GM12874 (cell line): ENCODE measurements around the gene POLR3A.

Experiments
- TF ChIP-seq, protein P1 (sequence below): IDR thresholded peaks from 2 replicates; pipeline ENCODE4 v1.5.1; 2011; ENCODE audit warnings: low read depth, mild to moderate bottlenecking, control low read depth, low read length, moderate library complexity; ENCODE audit not compliant: insufficient read depth

POLR3A gene

GRCh38 chr10:78044179-78044578 is 14.9 kb upstream of the POLR3A start:
- TF ChIP-seq, protein P1, sequence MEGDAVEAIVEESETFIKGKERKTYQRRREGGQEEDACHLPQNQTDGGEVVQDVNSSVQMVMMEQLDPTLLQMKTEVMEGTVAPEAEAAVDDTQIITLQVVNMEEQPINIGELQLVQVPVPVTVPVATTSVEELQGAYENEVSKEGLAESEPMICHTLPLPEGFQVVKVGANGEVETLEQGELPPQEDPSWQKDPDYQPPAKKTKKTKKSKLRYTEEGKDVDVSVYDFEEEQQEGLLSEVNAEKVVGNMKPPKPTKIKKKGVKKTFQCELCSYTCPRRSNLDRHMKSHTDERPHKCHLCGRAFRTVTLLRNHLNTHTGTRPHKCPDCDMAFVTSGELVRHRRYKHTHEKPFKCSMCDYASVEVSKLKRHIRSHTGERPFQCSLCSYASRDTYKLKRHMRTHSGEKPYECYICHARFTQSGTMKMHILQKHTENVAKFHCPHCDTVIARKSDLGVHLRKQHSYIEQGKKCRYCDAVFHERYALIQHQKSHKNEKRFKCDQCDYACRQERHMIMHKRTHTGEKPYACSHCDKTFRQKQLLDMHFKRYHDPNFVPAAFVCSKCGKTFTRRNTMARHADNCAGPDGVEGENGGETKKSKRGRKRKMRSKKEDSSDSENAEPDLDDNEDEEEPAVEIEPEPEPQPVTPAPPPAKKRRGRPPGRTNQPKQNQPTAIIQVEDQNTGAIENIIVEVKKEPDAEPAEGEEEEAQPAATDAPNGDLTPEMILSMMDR: no peak

- TF ChIP-seq, protein P1: no peak
Measured at GRCh38 chr10:78042752-78043104, 13.4 kb upstream of the POLR3A start.

DNA sequence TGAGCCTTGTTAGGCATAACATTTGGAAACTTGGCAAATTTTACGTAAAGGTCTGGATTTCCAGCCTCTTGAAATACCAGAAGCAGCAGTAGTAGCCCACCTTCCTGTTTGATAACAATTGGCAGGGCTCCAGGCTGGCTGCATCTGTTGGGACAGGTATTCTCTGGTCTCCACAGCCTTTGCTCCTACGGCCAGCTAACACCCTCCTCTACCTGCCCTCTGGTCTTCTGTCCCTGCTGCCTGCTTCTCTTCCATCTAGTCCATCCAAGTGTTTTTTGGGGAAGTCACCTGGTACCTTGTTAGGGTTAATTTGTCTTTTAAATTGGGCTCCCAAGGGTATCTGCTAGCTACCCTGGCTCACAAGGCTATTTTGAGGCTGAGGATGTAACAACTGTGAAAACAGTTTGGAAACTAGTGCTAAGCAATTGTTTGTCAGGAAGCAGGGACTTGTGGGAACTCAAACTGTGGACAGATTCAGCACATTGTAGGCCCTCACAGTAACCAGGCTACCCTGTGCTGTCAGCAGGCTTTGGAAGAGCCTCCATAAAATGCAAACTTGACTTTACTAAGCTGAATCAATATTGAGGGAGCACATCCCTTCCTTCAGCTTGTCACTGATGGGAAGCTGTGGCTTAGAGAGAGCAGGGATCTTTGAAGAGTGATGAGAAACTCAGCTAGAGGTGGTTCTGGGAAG is 12.9 kb upstream of the POLR3A start:
- TF ChIP-seq, protein P1: no peak

- TF ChIP-seq, protein P1: no peak
Measured at GRCh38 chr10:78041170-78042057, 12.1 kb upstream of the POLR3A start.

- TF ChIP-seq, protein P1: no peak
Measured at GRCh38 chr10:78039743-78040142, 10.4 kb upstream of the POLR3A start.

GRCh38 chr10:78038791-78039547 is 9.7 kb upstream of the POLR3A start:
- TF ChIP-seq, protein P1: no peak

DNA sequence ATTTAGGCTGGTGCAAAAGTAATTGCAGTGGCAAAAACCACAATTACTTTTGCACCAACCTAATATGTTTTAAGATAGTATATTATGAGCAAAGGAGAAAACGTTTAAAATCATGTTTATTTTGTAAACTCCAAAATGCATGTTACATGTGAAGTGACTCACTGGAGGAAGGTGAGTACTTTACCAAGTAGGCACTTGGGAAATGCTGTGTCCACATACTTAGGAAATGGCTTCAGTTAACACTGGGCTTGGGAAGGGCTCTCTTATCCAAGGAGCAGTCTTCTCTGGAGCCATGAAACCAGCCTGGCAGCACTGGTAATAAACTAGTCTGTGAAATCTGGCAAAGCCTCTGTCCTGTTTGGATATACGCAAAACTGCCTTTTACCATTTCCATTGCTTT is 8.8 kb upstream of the POLR3A start:
- TF ChIP-seq, protein P1: no peak
